ENCODE data around the gene TEDDM1. TPM values are rescaled to one million over a fixed set of nuclear protein-coding genes. Genes with fewer than 3 reads are reported as not detected.

The TEDDM1 gene
- total and polyA plus RNA-seq, 2 of the 13 experiments (the other 11 are each of a cell fraction or from before 2014, with no cell fraction given): not detected

DNA sequence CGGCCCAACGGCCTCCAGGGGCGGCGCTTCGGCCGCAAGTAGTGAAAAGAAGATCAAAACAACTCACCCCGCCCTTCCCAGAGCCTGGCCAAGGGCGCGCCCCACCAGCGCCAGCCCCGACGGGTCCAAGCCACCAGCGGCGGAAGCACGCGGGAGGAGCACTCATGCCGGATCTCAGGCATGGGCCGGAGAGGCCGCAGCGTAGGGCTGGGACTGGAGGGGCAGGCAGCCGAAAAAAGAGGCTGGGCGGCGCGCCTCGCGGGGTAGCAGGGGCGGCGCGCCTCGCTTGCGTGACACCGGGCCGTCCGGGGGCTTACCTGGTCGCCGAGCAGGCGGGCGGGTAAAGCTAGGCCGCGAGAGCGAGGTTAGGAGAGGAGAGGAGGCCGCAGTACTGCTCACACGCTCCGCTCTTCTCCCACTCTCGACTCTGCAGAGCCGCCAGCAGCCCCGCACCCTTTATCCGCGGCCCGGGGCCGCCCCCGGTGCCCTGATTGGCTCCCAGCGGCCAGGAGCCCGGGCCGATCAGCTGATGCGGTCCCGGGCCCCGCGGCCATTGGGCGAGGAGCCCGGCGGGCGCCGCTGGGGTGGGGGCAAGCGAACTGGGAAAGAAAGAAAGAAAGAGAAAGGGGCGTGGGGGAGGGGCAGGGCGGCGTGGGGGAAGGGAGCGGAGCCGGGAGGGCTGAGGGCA, 9.0 kb downstream of the TEDDM1 start, which contains the start of gene GLUL (continued):
- peak; percentile 90; the same call in 1 of the 2 replicates for TF ChIP-seq HIVEP1 (CRISPR knock-in tag; IDR thresholded peaks at IDR 0.05)
- peak; percentile 54 for TF ChIP-seq ZC3H13 (CRISPR knock-in tag; IDR thresholded peaks at IDR 0.05)
- TF ChIP-seq ZNF407 (CRISPR knock-in tag; IDR thresholded peaks at IDR 0.05; ENCODE audit: not compliant biosample characterization): peak; percentile 92
- TF ChIP-seq ZNF816 (CRISPR knock-in tag; IDR thresholded peaks at IDR 0.05; ENCODE audit: borderline replicate concordance): peak; percentile 69; the same call in 1 of the 2 replicates
- TF ChIP-seq LCORL (IDR thresholded peaks at IDR 0.05): no peak
- TF ChIP-seq LCORL (CRISPR knock-in tag; IDR thresholded peaks at IDR 0.05): peak; percentile 58; the same call in 1 of the 2 replicates
- TF ChIP-seq ZBTB3 (CRISPR knock-in tag; IDR thresholded peaks at IDR 0.05; ENCODE audit: borderline replicate concordance, low read depth): no peak
- TF ChIP-seq PRPF4 (IDR thresholded peaks at IDR 0.05; ENCODE audit: low read depth, low read length, poor library complexity, severe bottlenecking): peak; percentile 99
- peak; percentile 80; the same call in 1 of the 2 replicates for TF ChIP-seq CHD2 (IDR thresholded peaks at IDR 0.05; ENCODE audit: low read depth, low read length)
- TF ChIP-seq NFYB (CRISPR knock-in tag; IDR thresholded peaks at IDR 0.05): peak; percentile 90
- no peak for TF ChIP-seq CHCHD3 (CRISPR knock-in tag; IDR thresholded peaks at IDR 0.05)
- no peak for TF ChIP-seq ZMAT5 (CRISPR knock-in tag; IDR thresholded peaks at IDR 0.05; ENCODE audit: borderline replicate concordance, low read depth)
- no peak; the same call in 1 of the 2 replicates for TF ChIP-seq ZNF280D (CRISPR knock-in tag; IDR thresholded peaks at IDR 0.05)
- TF ChIP-seq SRSF9 (IDR thresholded peaks at IDR 0.05; ENCODE audit: borderline replicate concordance, insufficient read depth, low read depth, low read length, poor library complexity, severe bottlenecking): no peak
- TF ChIP-seq, protein P1, sequence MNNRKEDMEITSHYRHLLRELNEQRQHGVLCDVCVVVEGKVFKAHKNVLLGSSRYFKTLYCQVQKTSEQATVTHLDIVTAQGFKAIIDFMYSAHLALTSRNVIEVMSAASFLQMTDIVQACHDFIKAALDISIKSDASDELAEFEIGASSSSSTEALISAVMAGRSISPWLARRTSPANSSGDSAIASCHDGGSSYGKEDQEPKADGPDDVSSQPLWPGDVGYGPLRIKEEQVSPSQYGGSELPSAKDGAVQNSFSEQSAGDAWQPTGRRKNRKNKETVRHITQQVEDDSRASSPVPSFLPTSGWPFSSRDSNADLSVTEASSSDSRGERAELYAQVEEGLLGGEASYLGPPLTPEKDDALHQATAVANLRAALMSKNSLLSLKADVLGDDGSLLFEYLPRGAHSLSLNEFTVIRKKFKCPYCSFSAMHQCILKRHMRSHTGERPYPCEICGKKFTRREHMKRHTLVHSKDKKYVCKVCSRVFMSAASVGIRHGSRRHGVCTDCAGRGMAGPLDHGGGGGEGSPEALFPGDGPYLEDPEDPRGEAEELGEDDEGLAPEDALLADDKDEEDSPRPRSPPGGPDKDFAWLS (CRISPR knock-in tag; IDR thresholded peaks at IDR 0.05; ENCODE audit: borderline replicate concordance): 0 out of 2 replicates have a peak, but pooled peaks have one; percentile 83
